ENCODE measurements around the gene EXOC5.

EXOC5 gene

DNA sequence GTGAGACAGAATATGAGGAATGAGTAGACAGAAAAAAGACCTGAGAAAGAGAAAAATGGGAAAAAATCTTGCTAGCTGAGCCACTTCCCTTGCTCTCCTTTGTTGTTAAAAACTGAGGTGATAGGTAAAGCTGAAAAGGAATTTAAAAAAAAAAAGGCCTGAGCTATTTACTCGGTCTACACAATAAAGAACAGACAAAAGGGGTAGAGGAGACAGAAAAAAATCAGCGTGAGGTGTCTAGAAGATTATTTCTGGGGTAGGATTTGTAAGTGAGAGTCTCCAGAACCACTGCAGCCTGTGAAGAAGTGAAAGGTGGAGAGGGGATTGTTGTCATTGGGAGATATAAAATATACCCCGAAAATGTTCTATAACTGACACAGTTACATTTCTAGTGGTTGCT, 98.8 kb downstream of the EXOC5 start:
- no peak for DNase-seq (ENCODE audit: low read depth in 2 of 2, low spot score in 1 of 2)

DNA sequence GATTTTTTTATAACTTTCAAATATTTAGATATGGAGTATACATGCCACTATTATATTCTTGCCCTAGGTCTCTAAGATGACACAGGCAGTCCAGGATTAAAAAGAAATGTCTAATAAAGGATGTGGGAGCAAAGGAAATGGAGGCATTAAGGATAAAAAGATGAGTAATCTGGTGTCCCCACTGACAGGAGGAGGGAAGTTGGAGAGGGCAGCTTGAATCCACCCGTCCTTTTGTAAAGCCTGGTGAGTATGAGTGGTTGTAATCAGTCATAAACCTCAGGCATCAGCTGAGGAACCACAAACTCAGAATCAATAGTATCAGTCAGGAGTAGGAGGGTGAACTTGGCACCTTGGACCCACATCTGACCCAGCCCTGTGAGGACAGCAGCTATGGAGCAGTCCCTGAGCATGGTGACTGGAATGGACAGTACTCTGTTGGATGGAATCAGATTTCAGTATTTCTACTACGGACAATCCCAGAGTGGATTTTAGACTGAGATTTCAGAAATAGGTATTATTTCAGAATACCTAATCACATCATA, 100.5 kb downstream of the EXOC5 start:
- no peak for DNase-seq (ENCODE audit: low read depth in 2 of 2, low spot score in 1 of 2)

DNA sequence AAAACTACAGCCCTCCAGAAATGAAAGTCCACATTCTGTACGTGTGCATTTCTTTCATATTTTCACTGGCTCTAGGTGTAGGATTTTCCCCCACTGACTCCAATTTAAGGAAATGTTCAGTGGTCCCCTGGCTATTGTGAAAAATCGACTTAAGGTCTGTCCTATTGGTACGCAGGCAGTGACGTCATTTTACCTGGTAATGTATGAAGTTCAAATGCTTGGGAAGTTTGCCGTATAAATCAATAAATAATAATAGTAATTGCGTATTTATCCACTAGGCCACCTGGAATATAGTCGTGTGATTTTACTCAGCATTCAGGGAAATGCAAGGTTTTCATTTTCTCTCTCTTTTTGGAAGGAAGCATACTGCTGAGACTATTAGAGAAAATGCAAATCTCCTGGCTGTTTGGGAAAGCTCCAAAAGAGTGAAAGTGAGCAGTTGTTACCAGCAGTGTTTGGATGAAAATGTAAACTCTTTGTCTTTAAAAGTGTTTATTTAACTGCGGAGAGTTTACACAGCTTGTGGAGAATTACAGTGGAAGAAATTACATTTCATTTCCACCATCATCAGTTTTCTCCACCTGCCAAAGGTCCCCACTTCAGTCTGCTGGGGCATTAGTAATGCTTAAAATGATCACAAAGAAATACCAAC, 107.0 kb downstream of the EXOC5 start:
- no peak for DNase-seq (ENCODE audit: low read depth in 2 of 2, low spot score in 1 of 2)

DNA sequence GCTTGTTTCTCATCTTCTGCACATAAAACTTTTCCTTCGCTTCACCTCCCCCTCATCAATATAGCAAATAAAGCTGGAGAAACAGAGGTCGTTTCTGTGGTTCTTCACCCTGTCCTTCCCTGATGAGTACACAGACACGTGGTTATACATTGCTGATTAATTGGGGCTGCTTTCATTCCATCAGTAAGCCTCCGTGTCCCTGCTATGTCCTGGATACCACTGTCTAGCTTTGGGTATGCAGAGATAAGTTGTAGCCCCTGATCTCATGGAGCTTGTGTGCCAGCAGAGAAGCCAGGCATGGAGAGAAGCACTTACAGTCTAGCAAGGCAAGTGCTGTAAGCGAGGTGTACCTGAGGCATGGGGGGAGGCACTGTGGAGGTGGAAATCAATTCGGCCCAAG, 108.4 kb downstream of the EXOC5 start:
- DNase-seq (ENCODE audit: low read depth in 2 of 2, low spot score in 1 of 2) = no peak

DNA sequence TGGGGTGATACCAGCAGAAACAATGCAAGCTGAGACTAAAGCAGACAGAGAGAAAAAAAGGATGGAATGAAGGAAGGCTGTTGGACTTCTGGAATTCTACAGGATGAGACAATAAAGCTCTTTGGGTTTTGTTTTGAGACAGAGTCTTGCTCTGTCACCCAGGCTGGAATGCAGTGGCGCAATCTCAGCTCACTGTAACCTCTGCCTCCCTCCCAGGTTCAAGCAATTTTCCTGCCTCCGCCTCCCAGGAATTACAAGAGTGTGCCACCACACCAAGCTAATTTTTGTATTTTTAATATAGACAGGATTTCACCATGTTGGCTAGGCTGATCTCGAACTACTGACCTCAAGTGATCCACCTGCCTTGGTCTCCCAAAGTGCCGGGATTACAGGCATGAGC, 115.4 kb downstream of the EXOC5 start:
- no peak for DNase-seq (ENCODE audit: low read depth in 2 of 2, low spot score in 1 of 2)

Data from stimulated activated CD8-positive, alpha-beta memory T cell treated with anti-CD3 and anti-CD28 coated beads, Interleukin-4, amount 100 ng/mL, for 4 hours (primary cell).